Adrenal gland (tissue), 12 donors: ENCODE measurements around the gene KIF6. TPM values are rescaled to one million over a fixed set of nuclear protein-coding genes. Genes with fewer than 3 reads are reported as not detected.

Source experiments
- DNase-seq, 7 donors: peaks; one replicate each; pipeline ENCODE4 v3.0.0-alpha.2; 2019 to 2020
- H3K27ac ChIP-seq, 5 donors: fragments of 200-600 bp; sonication (generic) in 4 of 5; 1 replicate in 3 of 5; 2 replicates in 2 of 5; pipeline versions ENCODE4 v1.5.1 to v1.8.0; 2016 to 2020; ENCODE audit warnings: mild to moderate bottlenecking in 1 of 5
- H3K27me3 ChIP-seq: fragments of 200-600 bp; 2 replicates; pipeline ENCODE4 v1.8.0; 2021
- H3K36me3 ChIP-seq, 2 donors: fragments of 200-600 bp; replicated peaks in 1 of 2; 1 replicate in 1 of 2; 2 replicates in 1 of 2; pipeline versions ENCODE4 v1.5.1 to v1.8.0; 2018 to 2022
- H3K4me1 ChIP-seq, 2 donors: fragments of 200-600 bp; replicated peaks in 1 of 2; 1 replicate in 1 of 2; 2 replicates in 1 of 2; pipeline versions ENCODE4 v1.5.1 to v1.8.0; 2018 to 2021
- H3K4me3 ChIP-seq, 4 donors: fragments of 200-600 bp; sonication (generic) in 3 of 4; one replicate each; pipeline ENCODE4 v1.5.1; 2016 to 2018
- H3K9me3 ChIP-seq, 3 donors: fragments of 200-600 bp; sonication (generic) in 1 of 3; replicated peaks in 1 of 3; 1 replicate in 2 of 3; 2 replicates in 1 of 3; pipeline versions ENCODE4 v1.5.1 to v1.8.0; 2016 to 2021
- CTCF ChIP-seq, 6 experiments: fragments of 450-650 bp in 4 of 6; fragments of 200-600 bp in 2 of 6; sonication (generic) in 1 of 6; IDR thresholded peaks; 1 replicate in 5 of 6; 2 replicates in 1 of 6; pipeline versions ENCODE4 v1.5.1 to v1.8.0; 2016 to 2021; ENCODE audit warnings: antibody characterized with exemption in 6 of 6, mild to moderate bottlenecking in 2 of 6, moderate library complexity in 1 of 6
- POLR2A ChIP-seq, 2 donors: fragments of 450-650 bp; IDR thresholded peaks; one replicate each; pipeline ENCODE4 v1.6.1; 2017; ENCODE audit warnings: antibody characterized with exemption in 2 of 2, mild to moderate bottlenecking in 2 of 2, moderate library complexity in 1 of 2
- WGBS, 4 donors: extraction: QIAGEN DNeasy Blood & Tissue Kit in 2 of 4; methylation state at CpG; one replicate each; pipeline versions ENCODE4 v1.1.5 to v1.1.7; 2013 to 2017; 5-methylcytosine and 5-hydroxymethylcytosine counted together
- intact Hi-C, 2 donors: fragments of 100-400 bp; cut with DNase I; formaldehyde crosslinking; loops; one replicate each; pipeline versions ENCODE4 v1.14.1 to v1.15.0; 2022 to 2023
- polyA plus RNA-seq, 3 donors: library from polyadenylated mRNA; stranded (reverse); fragments of 200-250 nt in 2 of 3; fragments of 350-450 nt in 1 of 3; fragmentation: Illumina TruSeq in 1 of 3; extraction: RNeasy Lipid Tissue Mini Kit (QIAGEN cat#74804) in 1 of 3; gene quantifications; one replicate each; pipeline ENCODE4 v1.2.3, GENCODE V29; 2013 to 2014
- total RNA-seq, 9 donors: library from RNA; depleted of rRNA in 4 of 9; stranded (reverse); fragments of >200 nt in 4 of 9; fragments of 120-200 nt in 1 of 9; fragmentation: NEBNext Ultra II Directional in 1 of 9; extraction: Animal tissue kit (Norgen Biotek cat#: 25700) in 1 of 9; gene quantifications; one replicate each; pipeline versions ENCODE4 v1.1.0 to v1.2.4, GENCODE V29; 2013 to 2023
- donor health status: healthy with polysubstance abuse.
- donor health status: Bipolar disorder and iron deficiency.
- donor health status: DM: yes; HTN: yes; CAD: no.
- donor health status: DM: no; HTN: no; CAD: no.
- donor health status: DM: no; HTN: no; CAD: no.
- donor health status: DM: yes; HTN: yes; CAD: no.

Gene KIF6
- total and polyA plus RNA-seq, 12 donors = 0.52 to 4.2 (median 0.73) TPM

DNA sequence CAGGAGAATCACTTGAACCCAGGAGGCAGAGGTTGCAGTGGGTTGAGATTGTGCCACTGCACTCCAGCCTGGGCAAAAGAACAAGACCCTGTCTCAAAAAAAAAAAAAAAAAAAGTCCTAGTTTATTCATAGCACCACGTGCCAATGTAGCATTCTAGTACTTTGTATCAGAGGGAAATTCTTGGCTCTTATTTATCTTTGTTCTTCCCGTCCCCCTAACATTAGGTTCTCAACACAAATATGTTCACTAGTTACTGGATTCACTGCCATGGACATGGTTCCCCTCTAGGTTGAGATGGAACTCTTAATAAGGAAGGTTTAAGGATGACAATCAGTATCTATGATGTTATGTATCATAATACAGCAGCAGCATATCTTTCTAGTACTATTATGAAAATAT, 178.5 kb downstream of the KIF6 start:
- intact Hi-C loops = no loop called here
- no peaks in the 10 kb centered on the region for H3K36me3 ChIP-seq
- no peaks in the 10 kb centered on the region for H3K9me3 ChIP-seq
- no peak for DNase-seq
- H3K27ac ChIP-seq = no peak overlapping the region
- WGBS, 4 donors = 61 to 71% (median 69%) methylated on average over 2 of the region's 2 CpGs
- no peaks in the 10 kb centered on the region for H3K4me1 ChIP-seq
- TF ChIP-seq POLR2A (IDR thresholded peaks at IDR 0.05) = no peak
- no peak for TF ChIP-seq CTCF (IDR thresholded peaks at IDR 0.05)
- H3K4me3 ChIP-seq = no peak overlapping the region
- H3K27me3 ChIP-seq = no peaks in the 10 kb centered on the region

DNA sequence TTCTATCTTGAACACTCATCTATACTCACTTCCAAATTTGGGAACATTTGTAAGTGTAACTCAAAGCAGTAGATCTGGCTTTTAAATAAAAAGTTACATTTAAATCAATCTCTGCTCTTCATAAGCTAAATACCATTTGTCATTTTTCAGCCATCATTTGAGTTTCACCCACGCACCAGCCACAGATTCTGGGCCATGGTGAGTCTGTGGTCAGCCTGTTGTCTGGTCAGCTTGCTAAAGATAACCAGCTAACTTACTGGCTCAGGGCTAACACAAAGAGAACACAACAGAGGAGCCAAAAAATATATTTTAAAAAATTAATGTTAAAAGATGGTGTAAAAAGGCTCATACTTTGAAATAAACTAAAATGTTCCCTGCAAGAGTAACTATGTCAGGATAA, 181.3 kb downstream of the KIF6 start:
- Histone ChIP-seq H3K27ac (no peak overlapping the region), H3K36me3 (no peaks in the 10 kb centered on the region), H3K4me3 (no peak overlapping the region), H3K27me3 (no peaks in the 10 kb centered on the region), H3K4me1 (no peaks in the 10 kb centered on the region), H3K9me3 (no peaks in the 10 kb centered on the region)
- WGBS, 4 donors = 67 to 93% (median 87%) methylated on average over 1 of the region's 1 CpG
- intact Hi-C loops = no loop called here
- DNase-seq = no peak
- no peak for TF ChIP-seq POLR2A (IDR thresholded peaks at IDR 0.05)
- no peak for TF ChIP-seq CTCF (IDR thresholded peaks at IDR 0.05)

GRCh38 chr6:39543095-39543494, 182.1 kb downstream of the KIF6 start:
- no peak overlapping the region for H3K27ac ChIP-seq
- no peak overlapping the region for H3K4me3 ChIP-seq
- 55 to 63% (median 59%) methylated on average over 2 of the region's 2 CpGs for WGBS, 4 donors
- intact Hi-C loops = no loop called here
- H3K36me3 ChIP-seq = no peaks in the 10 kb centered on the region
- no peaks in the 10 kb centered on the region for H3K27me3 ChIP-seq
- H3K9me3 ChIP-seq = no peaks in the 10 kb centered on the region
- TF ChIP-seq CTCF (IDR thresholded peaks at IDR 0.05) (no peak), POLR2A (IDR thresholded peaks at IDR 0.05) (no peak)
- H3K4me1 ChIP-seq = no peaks in the 10 kb centered on the region
- DNase-seq = peak in 1 of 7 donors; percentile 20

DNA sequence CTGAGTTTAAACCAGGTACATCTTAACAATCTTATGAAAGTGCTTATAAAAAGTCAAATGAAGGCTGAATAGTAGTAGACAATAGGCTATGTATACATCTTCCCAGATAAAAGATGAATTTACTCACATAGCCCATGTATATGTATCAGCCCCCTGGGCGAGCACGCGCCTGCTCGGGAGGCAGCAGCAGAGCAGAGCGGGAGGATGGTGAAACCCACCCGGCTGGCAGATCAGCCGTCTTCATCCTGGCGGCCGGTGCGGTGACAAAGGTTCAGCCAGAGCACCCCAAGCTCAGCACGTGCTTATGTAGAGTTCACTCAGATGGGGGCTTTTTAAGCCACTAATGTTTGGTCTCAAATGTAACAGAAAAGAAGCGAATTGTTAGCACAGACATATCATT, 184.8 kb downstream of the KIF6 start:
- H3K36me3 ChIP-seq = no peaks in the 10 kb centered on the region
- TF ChIP-seq CTCF (IDR thresholded peaks at IDR 0.05) (no peak), POLR2A (IDR thresholded peaks at IDR 0.05) (no peak)
- no peaks in the 10 kb centered on the region for H3K4me1 ChIP-seq
- DNase-seq = no peak
- intact Hi-C loops = no loop called here
- no peak overlapping the region for H3K4me3 ChIP-seq
- H3K27me3 ChIP-seq = no peaks in the 10 kb centered on the region
- H3K9me3 ChIP-seq = no peaks in the 10 kb centered on the region
- WGBS, 4 donors = 92 to 98% (median 95%) methylated on average over 9 to 12 of the region's 12 CpGs
- H3K27ac ChIP-seq = no peak overlapping the region
